WTC11 (cell line): Measurements from ENCODE around the gene KBTBD7. TPM values are rescaled to one million over a fixed set of nuclear protein-coding genes. Genes with fewer than 3 reads are reported as not detected.

Experiments used
- ATAC-seq: fragments of 200-7000 bp; cut with Tn5 transposase; 2 replicates; pipeline ENCODE4 v1.10.0; 2021; ENCODE audit warnings: mild to moderate bottlenecking, moderate library complexity
- CTCF ChIA-PET: fragments of 300-600 bp; sonication (Branson Sonifier 250); formaldehyde crosslinking; loops from one replicate; lab custom pipeline; 2021; ENCODE audit warnings: antibody characterized with exemption; lab: Charles Lee
- POLR2A ChIA-PET: fragments of 350-600 bp; sonication (Branson Sonifier 250); formaldehyde crosslinking; loops from one replicate; lab custom pipeline; 2021; ENCODE audit warnings: antibody characterized with exemption; lab: Charles Lee
- DNase-seq: peaks from one replicate; pipeline ENCODE4 v3.0.0; 2021; ENCODE audit warnings: low spot score
- H3K27ac Mint-ChIP-seq: 2 replicates; pipeline ENCODE4 v1.8.0; 2021; ENCODE audit warnings: mixed read lengths
- H3K27me3 Mint-ChIP-seq: 2 replicates; pipeline ENCODE4 v1.8.0; 2021; ENCODE audit warnings: low read depth, mild to moderate bottlenecking, moderate library complexity, mixed read lengths
- H3K36me3 Mint-ChIP-seq: 2 replicates; pipeline ENCODE4 v1.8.0; 2021; ENCODE audit warnings: mixed read lengths
- H3K4me1 Mint-ChIP-seq: 2 replicates; pipeline ENCODE4 v1.8.0; 2022; ENCODE audit warnings: mixed read lengths
- H3K4me3 Mint-ChIP-seq: 2 replicates; pipeline ENCODE4 v1.8.0; 2021; ENCODE audit warnings: mild to moderate bottlenecking, moderate library complexity, mixed read lengths
- H3K9me3 Mint-ChIP-seq: 2 replicates; pipeline ENCODE4 v1.8.0; 2021; ENCODE audit warnings: mixed read lengths
- CREM ChIP-seq: sonication (generic); formaldehyde crosslinking; IDR thresholded peaks from 2 replicates; pipeline ENCODE4 v1.8.1; 2022; ENCODE audit warnings: mild to moderate bottlenecking, missing genetic modification reagents, moderate library complexity
- E2F1 ChIP-seq: sonication (generic); formaldehyde crosslinking; IDR thresholded peaks from 2 replicates; pipeline ENCODE4 v1.8.0; 2022; ENCODE audit warnings: mild to moderate bottlenecking, missing genetic modification reagents
- ERG ChIP-seq: fragments of 250-450 bp; sonication (Bioruptor Pico); IDR thresholded peaks from 2 replicates; pipeline ENCODE4 v1.8.0; 2021; ENCODE audit warnings: mild to moderate bottlenecking
- FOXJ3 ChIP-seq: sonication (generic); formaldehyde crosslinking; IDR thresholded peaks from 2 replicates; pipeline ENCODE4 v1.9.0; 2021; ENCODE audit warnings: missing genetic modification reagents, mild to moderate bottlenecking, borderline replicate concordance
- FOXK1 ChIP-seq: sonication (generic); formaldehyde crosslinking; IDR thresholded peaks from 2 replicates; pipeline ENCODE4 v1.8.0; 2022; ENCODE audit warnings: mild to moderate bottlenecking, moderate library complexity, missing genetic modification reagents
- GABPB1 ChIP-seq: sonication (generic); formaldehyde crosslinking; IDR thresholded peaks from 2 replicates; pipeline ENCODE4 v1.8.1; 2023; ENCODE audit warnings: mild to moderate bottlenecking, missing genetic modification reagents
- HMGA2 ChIP-seq: fragments of 250-450 bp; sonication (Bioruptor Pico); IDR thresholded peaks from 2 replicates; pipeline ENCODE4 v1.4.0; 2021; ENCODE audit warnings: mild to moderate bottlenecking, moderate library complexity
- HMGXB4 ChIP-seq: sonication (generic); formaldehyde crosslinking; IDR thresholded peaks from 2 replicates; pipeline ENCODE4 v1.8.1; 2023; ENCODE audit warnings: mild to moderate bottlenecking, moderate library complexity, missing genetic modification reagents
- JUN ChIP-seq: sonication (generic); formaldehyde crosslinking; IDR thresholded peaks from 2 replicates; pipeline ENCODE4 v1.8.0; 2023; ENCODE audit warnings: mild to moderate bottlenecking, missing genetic modification reagents
- MAX ChIP-seq: sonication (generic); formaldehyde crosslinking; IDR thresholded peaks from 2 replicates; pipeline ENCODE4 v1.8.0; 2022; ENCODE audit warnings: mild to moderate bottlenecking, missing genetic modification reagents
- NR2C2 ChIP-seq: sonication (generic); formaldehyde crosslinking; IDR thresholded peaks from 2 replicates; pipeline ENCODE4 v1.8.0; 2022; ENCODE audit warnings: mild to moderate bottlenecking, missing genetic modification reagents
- NR3C1 ChIP-seq: sonication (generic); formaldehyde crosslinking; conservative IDR thresholded peaks from 2 replicates; pipeline ENCODE4 v1.8.1; 2023; ENCODE audit warnings: low read depth, mild to moderate bottlenecking, missing genetic modification reagents
- PREB ChIP-seq: sonication (generic); formaldehyde crosslinking; IDR thresholded peaks from 2 replicates; pipeline ENCODE4 v1.8.1; 2022; ENCODE audit warnings: mild to moderate bottlenecking, missing genetic modification reagents, moderate library complexity, borderline replicate concordance
- SP1 ChIP-seq: sonication (generic); formaldehyde crosslinking; conservative IDR thresholded peaks from 2 replicates; pipeline ENCODE4 v1.8.1; 2022; ENCODE audit warnings: missing genetic modification reagents
- TCF7 ChIP-seq: sonication (generic); formaldehyde crosslinking; IDR thresholded peaks from 2 replicates; pipeline ENCODE4 v1.8.0; 2022; ENCODE audit warnings: mild to moderate bottlenecking, low read depth, missing genetic modification reagents, moderate library complexity
- TEAD1 ChIP-seq: sonication (generic); formaldehyde crosslinking; IDR thresholded peaks from 2 replicates; pipeline ENCODE4 v1.8.0; 2022; ENCODE audit warnings: mild to moderate bottlenecking, missing genetic modification reagents
- ZNF219 ChIP-seq: sonication (generic); formaldehyde crosslinking; IDR thresholded peaks from 2 replicates; pipeline ENCODE4 v1.8.0; 2023; ENCODE audit warnings: missing genetic modification reagents, mild to moderate bottlenecking, borderline replicate concordance
- ZNF317 ChIP-seq: sonication (generic); formaldehyde crosslinking; IDR thresholded peaks from 2 replicates; pipeline ENCODE4 v1.8.1; 2023; ENCODE audit warnings: low read depth, mild to moderate bottlenecking, moderate library complexity, missing genetic modification reagents, borderline replicate concordance
- ZNF416 ChIP-seq: fragments of 250-450 bp; sonication (Bioruptor Pico); IDR thresholded peaks from 2 replicates; pipeline ENCODE4 v1.9.0; 2021; ENCODE audit warnings: mild to moderate bottlenecking, inconsistent platforms
- ZNF512 ChIP-seq: sonication (generic); formaldehyde crosslinking; IDR thresholded peaks from 2 replicates; pipeline ENCODE4 v1.8.1; 2022; ENCODE audit warnings: missing genetic modification reagents, borderline replicate concordance
- ZNF671 ChIP-seq: fragments of 250-450 bp; sonication (Bioruptor Pico); IDR thresholded peaks from 2 replicates; pipeline ENCODE4 v1.8.0; 2021; ENCODE audit warnings: mild to moderate bottlenecking
- total RNA-seq: library from RNA; stranded (reverse); gene quantifications from 3 replicates; pipeline ENCODE4 v1.2.3, GENCODE V29; 2021
- TF ChIP-seq, protein P1 (sequence below): sonication (generic); formaldehyde crosslinking; IDR thresholded peaks from 2 replicates; pipeline ENCODE4 v1.8.1; 2023; ENCODE audit warnings: mild to moderate bottlenecking, missing genetic modification reagents, moderate library complexity

KBTBD7 gene
- total RNA-seq, 1 experiment from 2014 or later = 15.7 TPM

DNA sequence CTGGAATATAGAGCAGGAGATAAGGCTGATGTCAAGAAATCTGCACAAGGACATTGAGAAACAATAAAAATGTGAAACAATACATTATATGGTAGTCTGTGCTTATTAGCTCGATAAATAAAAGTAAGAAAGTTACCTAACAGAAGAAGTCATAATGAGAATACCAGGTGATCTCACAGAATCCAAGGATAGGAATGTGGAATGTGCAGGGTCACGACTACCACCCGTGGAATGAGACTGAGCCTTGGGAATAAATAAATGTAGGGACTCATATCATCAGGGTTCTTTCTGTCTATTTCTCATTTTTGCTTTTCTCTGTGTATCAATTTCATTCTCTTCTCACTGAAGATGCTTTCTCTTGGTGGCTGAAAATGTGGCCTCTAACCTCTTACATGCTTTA is 26.0 kb upstream of the KBTBD7 start (continued):
- TF ChIP-seq ZNF512 (CRISPR knock-in tag) = no peak
- TF ChIP-seq FOXK1 = no peak
- TF ChIP-seq, all 79 proteins: peak for 0

GRCh38 chr13:41216160-41216559 is 21.8 kb upstream of the KBTBD7 start:
- Mint-ChIP-seq H3K36me3 (peaks cover 8% of the 10 kb centered on the region), H3K4me1 (no peaks in the 10 kb centered on the region), H3K4me3 (no peak overlapping the region), H3K27me3 (no peaks in the 10 kb centered on the region; the same call in 1 of the 2 replicates), H3K9me3 (peaks cover 13% of the 10 kb centered on the region), H3K27ac (no peak overlapping the region)
- ATAC-seq (no peak), DNase-seq (no peak)
- TF ChIP-seq ZNF416 (CRISPR knock-in tag) (no peak), ERG (CRISPR knock-in tag) (no peak), TCF7 (CRISPR knock-in tag) (no peak), E2F1 (CRISPR knock-in tag) (no peak), GABPB1 (CRISPR knock-in tag) (no peak), JUN (CRISPR knock-in tag) (no peak), FOXJ3 (no peak), TEAD1 (CRISPR knock-in tag) (no peak), HMGA2 (no peak), HMGXB4 (CRISPR knock-in tag) (no peak), ZNF219 (CRISPR knock-in tag) (no peak), CREM (CRISPR knock-in tag) (no peak), NR2C2 (CRISPR knock-in tag) (no peak), SP1 (CRISPR knock-in tag) (no peak), ZNF671 (CRISPR knock-in tag) (no peak)
- TF ChIP-seq, protein P1, sequence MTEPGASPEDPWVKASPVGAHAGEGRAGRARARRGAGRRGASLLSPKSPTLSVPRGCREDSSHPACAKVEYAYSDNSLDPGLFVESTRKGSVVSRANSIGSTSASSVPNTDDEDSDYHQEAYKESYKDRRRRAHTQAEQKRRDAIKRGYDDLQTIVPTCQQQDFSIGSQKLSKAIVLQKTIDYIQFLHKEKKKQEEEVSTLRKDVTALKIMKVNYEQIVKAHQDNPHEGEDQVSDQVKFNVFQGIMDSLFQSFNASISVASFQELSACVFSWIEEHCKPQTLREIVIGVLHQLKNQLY = no peak
- POLR2A ChIA-PET = interaction anchor here (0.7 kb wide), 1 partner anchor 291 kb away, joined by 5 read pairs; no protein-coding TSS in a partner anchor
- CTCF ChIA-PET = interaction anchor here (1.2 kb wide), 1 partner anchor 15 kb away, joined by 5 read pairs; no protein-coding TSS in a partner anchor

- Mint-ChIP-seq H3K4me1 (no peaks in the 10 kb centered on the region), H3K36me3 (peaks cover 20% of the 10 kb centered on the region), H3K9me3 (peaks cover 32% of the 10 kb centered on the region), H3K27ac (no peak overlapping the region), H3K4me3 (no peak overlapping the region), H3K27me3 (peaks cover 3% of the 10 kb centered on the region; the same call in 1 of the 2 replicates)
- ChIA-PET CTCF (no interaction called here), POLR2A (no interaction called here)
- TF ChIP-seq PREB (CRISPR knock-in tag) = no peak
- TF ChIP-seq MAX (CRISPR knock-in tag) = no peak
- TF ChIP-seq ZNF219 (CRISPR knock-in tag) = no peak
- TF ChIP-seq NR3C1 = no peak
- TF ChIP-seq ZNF317 (CRISPR knock-in tag) = no peak
- ATAC-seq (no peak), DNase-seq (no peak)
Measured at GRCh38 chr13:41213919-41214318, 19.6 kb upstream of the KBTBD7 start.
